ENCODE measurements around the gene EN1. TPM values are rescaled to one million over a fixed set of nuclear protein-coding genes. Genes with fewer than 3 reads are reported as not detected.

Gene EN1
- total RNA-seq, 3 donors from 2014 or later (not counting 1 experiment from before 2014, with no cell fraction given), result not detected

GRCh38 chr2:118880501-118880900 lies 33.1 kb upstream of the EN1 start:
- Mint-ChIP-seq H3K27me3 (ENCODE audit: low read depth in 2 of 2) (peaks cover 30 to 37% of the 10 kb centered on the region in 2 donors), H3K27ac (no peak overlapping the region), H3K36me3 (no peaks in the 10 kb centered on the region), H3K9me3 (no peaks in the 10 kb centered on the region), H3K4me1 (peaks cover 17 to 19% of the 10 kb centered on the region in 2 donors), H3K4me3 (no peak overlapping the region)
- Histone ChIP-seq H3K27me3 (ENCODE audit: control insufficient read depth, insufficient read depth, low read length) (no peaks in the 10 kb centered on the region), H3K27ac (ENCODE audit: low read length) (no peak overlapping the region), H3K4me1 (ENCODE audit: control insufficient read depth, insufficient read depth, low read length) (peaks cover 4% of the 10 kb centered on the region), H3K4me3 (ENCODE audit: low read length) (no peak overlapping the region), H3K9me3 (ENCODE audit: control insufficient read depth, insufficient read depth, low read length) (no peaks in the 10 kb centered on the region), H3K36me3 (ENCODE audit: control insufficient read depth, insufficient read depth, low read length) (no peaks in the 10 kb centered on the region)
- no peak for DNase-seq
- 79% methylated on average over 4 of the region's 4 CpGs for WGBS (ENCODE audit: insufficient coverage)
- intact Hi-C loops (cut with micrococcal nuclease), result loop anchor here (5.0 kb wide), 1 partner anchor 782 kb away; no protein-coding TSS in a partner anchor
- TF ChIP-seq, protein P1, sequence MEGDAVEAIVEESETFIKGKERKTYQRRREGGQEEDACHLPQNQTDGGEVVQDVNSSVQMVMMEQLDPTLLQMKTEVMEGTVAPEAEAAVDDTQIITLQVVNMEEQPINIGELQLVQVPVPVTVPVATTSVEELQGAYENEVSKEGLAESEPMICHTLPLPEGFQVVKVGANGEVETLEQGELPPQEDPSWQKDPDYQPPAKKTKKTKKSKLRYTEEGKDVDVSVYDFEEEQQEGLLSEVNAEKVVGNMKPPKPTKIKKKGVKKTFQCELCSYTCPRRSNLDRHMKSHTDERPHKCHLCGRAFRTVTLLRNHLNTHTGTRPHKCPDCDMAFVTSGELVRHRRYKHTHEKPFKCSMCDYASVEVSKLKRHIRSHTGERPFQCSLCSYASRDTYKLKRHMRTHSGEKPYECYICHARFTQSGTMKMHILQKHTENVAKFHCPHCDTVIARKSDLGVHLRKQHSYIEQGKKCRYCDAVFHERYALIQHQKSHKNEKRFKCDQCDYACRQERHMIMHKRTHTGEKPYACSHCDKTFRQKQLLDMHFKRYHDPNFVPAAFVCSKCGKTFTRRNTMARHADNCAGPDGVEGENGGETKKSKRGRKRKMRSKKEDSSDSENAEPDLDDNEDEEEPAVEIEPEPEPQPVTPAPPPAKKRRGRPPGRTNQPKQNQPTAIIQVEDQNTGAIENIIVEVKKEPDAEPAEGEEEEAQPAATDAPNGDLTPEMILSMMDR (IDR thresholded peaks at IDR 0.05), result no peak
- no peak for ATAC-seq

DNA sequence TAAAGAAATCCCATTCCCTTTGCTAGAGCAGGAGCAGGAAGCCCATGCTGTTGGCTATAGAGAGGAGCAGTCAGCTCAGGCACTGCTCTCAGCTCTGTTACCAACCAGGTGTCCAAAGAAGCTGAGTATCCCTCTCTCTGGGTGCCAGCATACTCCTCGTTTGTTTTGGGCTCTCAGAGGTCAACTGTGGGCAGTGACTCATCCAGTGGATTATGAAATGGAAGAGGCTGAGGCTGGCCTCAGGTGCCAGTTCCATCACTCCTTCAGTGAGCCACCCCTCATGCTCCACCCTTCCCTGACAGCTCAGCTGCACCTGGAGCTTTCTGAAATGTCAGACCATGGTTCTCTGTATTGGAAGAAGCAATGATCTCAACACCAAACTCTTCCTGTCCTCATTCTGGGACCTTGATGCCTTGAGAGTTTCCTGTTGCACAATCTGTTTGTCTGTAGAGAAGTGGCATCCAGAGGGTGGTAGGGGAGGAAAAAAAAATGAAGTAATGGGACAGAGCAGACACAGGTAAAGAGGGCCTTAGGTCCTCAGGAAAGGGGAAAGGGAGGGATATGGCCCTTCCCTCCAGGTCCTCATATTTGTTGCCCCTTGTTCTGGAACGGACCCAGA lies 31.2 kb upstream of the EN1 start:
- no peak overlapping the region for H3K27ac ChIP-seq (ENCODE audit: low read length)
- no peak for ATAC-seq
- peaks cover 17 to 19% of the 10 kb centered on the region in 2 donors for H3K4me1 Mint-ChIP-seq
- DNase-seq, result no peak
- H3K27ac Mint-ChIP-seq, result no peak overlapping the region
- 56% methylated on average over 2 of the region's 2 CpGs for WGBS (ENCODE audit: insufficient coverage)
- no peaks in the 10 kb centered on the region for H3K36me3 ChIP-seq (ENCODE audit: control insufficient read depth, insufficient read depth, low read length)
- H3K27me3 ChIP-seq (ENCODE audit: control insufficient read depth, insufficient read depth, low read length), result no peaks in the 10 kb centered on the region
- intact Hi-C loops (cut with micrococcal nuclease), result no loop called here
- H3K36me3 Mint-ChIP-seq, result no peaks in the 10 kb centered on the region
- H3K9me3 Mint-ChIP-seq, result no peaks in the 10 kb centered on the region
- no peak overlapping the region for H3K4me3 Mint-ChIP-seq
- no peaks in the 10 kb centered on the region for H3K9me3 ChIP-seq (ENCODE audit: control insufficient read depth, insufficient read depth, low read length)
- no peak overlapping the region for H3K4me3 ChIP-seq (ENCODE audit: low read length)
- H3K27me3 Mint-ChIP-seq (ENCODE audit: low read depth in 2 of 2), result peaks cover 30 to 47% of the 10 kb centered on the region in 2 donors
- H3K4me1 ChIP-seq (ENCODE audit: control insufficient read depth, insufficient read depth, low read length), result peaks cover 4% of the 10 kb centered on the region
- TF ChIP-seq, protein P1 (IDR thresholded peaks at IDR 0.05), result no peak

DNA sequence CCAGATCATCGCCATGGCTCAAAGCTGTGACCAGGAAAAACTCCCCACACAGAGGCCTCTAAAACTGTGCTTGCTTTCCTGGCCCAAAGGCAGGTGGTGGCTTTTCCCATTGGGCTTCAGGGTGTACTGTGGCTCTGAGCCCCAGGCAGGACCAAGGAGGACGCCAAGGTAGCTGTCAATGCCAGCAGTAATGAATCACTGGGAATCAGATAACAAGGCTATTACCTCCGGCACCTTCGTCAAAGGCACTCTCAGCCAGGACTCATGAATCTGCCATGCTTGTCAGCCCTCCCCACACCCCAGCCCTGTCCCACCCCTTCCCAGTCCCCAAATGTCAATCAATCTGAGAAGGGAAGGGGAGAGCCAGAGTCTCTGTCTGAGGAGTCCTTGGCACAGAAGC lies 27.9 kb upstream of the EN1 start:
- H3K4me1 Mint-ChIP-seq, result no peaks in the 10 kb centered on the region
- no peaks in the 10 kb centered on the region for H3K27me3 ChIP-seq (ENCODE audit: control insufficient read depth, insufficient read depth, low read length)
- H3K4me1 ChIP-seq (ENCODE audit: control insufficient read depth, insufficient read depth, low read length), result no peaks in the 10 kb centered on the region
- H3K9me3 Mint-ChIP-seq, result no peaks in the 10 kb centered on the region
- peaks cover 36 to 60% of the 10 kb centered on the region in 2 donors for H3K27me3 Mint-ChIP-seq (ENCODE audit: low read depth in 2 of 2)
- H3K36me3 ChIP-seq (ENCODE audit: control insufficient read depth, insufficient read depth, low read length), result no peaks in the 10 kb centered on the region
- intact Hi-C loops (cut with micrococcal nuclease), result no loop called here
- no peaks in the 10 kb centered on the region for H3K9me3 ChIP-seq (ENCODE audit: control insufficient read depth, insufficient read depth, low read length)
- ATAC-seq (no peak), DNase-seq (no peak)
- no peaks in the 10 kb centered on the region for H3K36me3 Mint-ChIP-seq
- H3K27ac ChIP-seq (ENCODE audit: low read length), result no peak overlapping the region
- H3K4me3 Mint-ChIP-seq, result no peak overlapping the region
- H3K4me3 ChIP-seq (ENCODE audit: low read length), result no peak overlapping the region
- TF ChIP-seq, protein P1 (IDR thresholded peaks at IDR 0.05), result no peak
- H3K27ac Mint-ChIP-seq, result no peak overlapping the region
- 45% methylated on average over 4 of the region's 4 CpGs for WGBS (ENCODE audit: insufficient coverage)

- ATAC-seq, result no peak
- H3K4me1 ChIP-seq (ENCODE audit: control insufficient read depth, insufficient read depth, low read length), result no peaks in the 10 kb centered on the region
Observed at GRCh38 chr2:118874324-118874723, 26.9 kb upstream of the EN1 start.

More at GRCh38 chr2:118874324-118874723, 26.9 kb upstream of the EN1 start:
- no peak overlapping the region for H3K27ac Mint-ChIP-seq
- no peaks in the 10 kb centered on the region for H3K9me3 ChIP-seq (ENCODE audit: control insufficient read depth, insufficient read depth, low read length)
- no peak overlapping the region for H3K27ac ChIP-seq (ENCODE audit: low read length)
- H3K36me3 ChIP-seq (ENCODE audit: control insufficient read depth, insufficient read depth, low read length), result no peaks in the 10 kb centered on the region
- intact Hi-C loops (cut with micrococcal nuclease), result no loop called here
- H3K4me3 ChIP-seq (ENCODE audit: low read length), result no peak overlapping the region
- no peaks in the 10 kb centered on the region for H3K9me3 Mint-ChIP-seq
- WGBS (ENCODE audit: insufficient coverage), result 78% methylated on average over 3 of the region's 3 CpGs
- H3K4me3 Mint-ChIP-seq, result no peak overlapping the region
- TF ChIP-seq, protein P1 (IDR thresholded peaks at IDR 0.05), result no peak
- H3K27me3 ChIP-seq (ENCODE audit: control insufficient read depth, insufficient read depth, low read length), result no peaks in the 10 kb centered on the region
- DNase-seq, result no peak
- H3K27me3 Mint-ChIP-seq (ENCODE audit: low read depth in 2 of 2), result peaks cover 35 to 52% of the 10 kb centered on the region in 2 donors
- H3K36me3 Mint-ChIP-seq, result no peaks in the 10 kb centered on the region
- H3K4me1 Mint-ChIP-seq, result no peaks in the 10 kb centered on the region
